Measurements from ENCODE around the gene MEPCE.

DNA sequence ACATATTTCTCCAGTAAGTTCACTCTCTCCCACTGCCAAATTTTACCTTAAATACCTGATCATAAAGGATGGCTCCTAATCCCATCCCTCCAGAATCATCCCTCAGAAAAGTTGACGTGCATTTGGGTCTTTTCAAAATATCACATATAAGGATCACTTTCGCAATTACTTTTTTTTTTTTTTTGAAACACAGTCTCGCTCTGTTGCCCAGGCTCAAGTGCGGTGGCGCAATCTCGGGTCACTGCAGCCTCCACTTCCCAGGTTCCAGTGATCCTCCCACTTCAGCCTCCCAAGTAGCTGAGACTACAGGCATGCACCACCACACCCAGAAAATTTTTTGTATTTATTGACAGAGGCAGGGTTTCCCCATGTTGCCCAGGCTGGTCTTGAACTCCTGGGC lies 18.5 kb upstream of the MEPCE start:
- TF ChIP-seq CTCF (optimal IDR thresholded peaks at IDR 0.05 in 1 of 3, IDR thresholded peaks at IDR 0.05 in 1 of 3, conservative IDR thresholded peaks at IDR 0.05 in 1 of 3; ENCODE audit: extremely low read depth in 1 of 3, insufficient read depth in 2 of 3, low read length in 3 of 3) (no peak), EZH2 (IDR thresholded peaks at IDR 0.05; ENCODE audit: low read length) (no peak)
